SU-DHL-6 (cell line): ENCODE data around the gene HOXA1.

Experiments
- H2AFZ ChIP-seq: fragments of 200-600 bp; sonication (generic); 2 replicates; pipeline ENCODE4 v1.6.1; 2014; ENCODE audit warnings: low read depth, mild to moderate bottlenecking, moderate library complexity, mixed read lengths, antibody characterized with exemption, low read length; ENCODE audit not compliant: severe bottlenecking
- H3F3A ChIP-seq: fragments of 200-600 bp; shearing (Covaris generic); 2 replicates; pipeline ENCODE4 v1.6.0; 2016; ENCODE audit warnings: antibody characterized with exemption, mild to moderate bottlenecking; ENCODE audit not compliant: insufficient read depth
- H3K27ac ChIP-seq: fragments of 200-600 bp; sonication (generic); 2 replicates; pipeline ENCODE4 v1.5.1; 2016; ENCODE audit warnings: low read depth, mild to moderate bottlenecking, low read length, moderate library complexity, mixed read lengths
- H3K27me3 ChIP-seq: fragments of 200-600 bp; sonication (generic), shearing (Covaris generic); 2 replicates; pipeline ENCODE4 v1.6.0; 2014; ENCODE audit warnings: mild to moderate bottlenecking, low read length
- H3K36me3 ChIP-seq: fragments of 200-600 bp; sonication (generic); 2 replicates; pipeline ENCODE4 v1.6.1; 2014; ENCODE audit warnings: mild to moderate bottlenecking, low read length, mixed read lengths
- H3K4me2 ChIP-seq: fragments of 300-600, 200-600 bp; shearing (Covaris generic), sonication (generic); 2 replicates; pipeline ENCODE4 v1.6.0; 2014; ENCODE audit warnings: low read length, low read depth, mild to moderate bottlenecking; ENCODE audit not compliant: poor library complexity, severe bottlenecking
- H3K4me3 ChIP-seq: fragments of 200-600 bp; sonication (generic); 2 replicates; pipeline ENCODE4 v1.5.1; 2014; ENCODE audit warnings: antibody characterized with exemption, low read length, mild to moderate bottlenecking, mixed read lengths; ENCODE audit not compliant: insufficient read depth, poor library complexity, severe bottlenecking
- H3K79me2 ChIP-seq: fragments of 200-600 bp; sonication (generic); 2 replicates; pipeline ENCODE4 v1.6.1; 2014; ENCODE audit warnings: mild to moderate bottlenecking, low read length, moderate library complexity; ENCODE audit not compliant: insufficient read depth
- H3K9ac ChIP-seq: fragments of 200-600 bp; sonication (generic); 2 replicates; pipeline ENCODE4 v1.7.0; 2014; ENCODE audit warnings: mild to moderate bottlenecking, low read length
- H3K9me2 ChIP-seq: fragments of 200-600 bp; sonication (generic); replicated peaks from 2 replicates; pipeline ENCODE4 v1.6.1; 2014; ENCODE audit warnings: low read length; ENCODE audit not compliant: insufficient read depth
- H3K9me3 ChIP-seq: fragments of 200-600 bp; sonication (generic); 2 replicates; pipeline ENCODE4 v1.6.1; 2014; ENCODE audit warnings: low read length, mixed read lengths; ENCODE audit not compliant: insufficient read depth
- H4K20me1 ChIP-seq: fragments of 200-600 bp; sonication (generic); 2 replicates; pipeline ENCODE4 v1.6.1; 2014; ENCODE audit warnings: low read depth, mild to moderate bottlenecking, antibody characterized with exemption, low read length, moderate library complexity, mixed read lengths
- EZH2phosphoT487 ChIP-seq: fragments of 200-600 bp; sonication (generic), shearing (Covaris generic); conservative IDR thresholded peaks from 2 replicates; pipeline ENCODE4 v1.6.1; 2018; ENCODE audit warnings: mild to moderate bottlenecking, antibody characterized with exemption, low read length, moderate library complexity, mixed read lengths
- TF ChIP-seq, protein P1 (sequence below): fragments of 200-600 bp; sonication (generic); IDR thresholded peaks from one replicate; pipeline ENCODE4 v1.5.1; 2017; ENCODE audit warnings: antibody characterized with exemption, mild to moderate bottlenecking, low read length, moderate library complexity; ENCODE audit not compliant: insufficient read depth, poor library complexity, severe bottlenecking

HOXA1 gene

GRCh38 chr7:27141923-27142579 is 46.3 kb upstream of the HOXA1 start:
- Histone ChIP-seq H2AFZ (no peak overlapping the region), H4K20me1 (no peaks in the 10 kb centered on the region), H3K27ac (no peak overlapping the region), H3K4me2 (no peak overlapping the region), H3K9me2 (no peaks in the 10 kb centered on the region), H3K36me3 (no peaks in the 10 kb centered on the region), H3K9ac (no peak overlapping the region), H3K27me3 (no peaks in the 10 kb centered on the region), H3K79me2 (no peaks in the 10 kb centered on the region), H3K4me3 (no peak overlapping the region), H3F3A (no peaks in the 10 kb centered on the region), H3K9me3 (no peaks in the 10 kb centered on the region)
- TF ChIP-seq EZH2phosphoT487 = no peak
- TF ChIP-seq, protein P1, sequence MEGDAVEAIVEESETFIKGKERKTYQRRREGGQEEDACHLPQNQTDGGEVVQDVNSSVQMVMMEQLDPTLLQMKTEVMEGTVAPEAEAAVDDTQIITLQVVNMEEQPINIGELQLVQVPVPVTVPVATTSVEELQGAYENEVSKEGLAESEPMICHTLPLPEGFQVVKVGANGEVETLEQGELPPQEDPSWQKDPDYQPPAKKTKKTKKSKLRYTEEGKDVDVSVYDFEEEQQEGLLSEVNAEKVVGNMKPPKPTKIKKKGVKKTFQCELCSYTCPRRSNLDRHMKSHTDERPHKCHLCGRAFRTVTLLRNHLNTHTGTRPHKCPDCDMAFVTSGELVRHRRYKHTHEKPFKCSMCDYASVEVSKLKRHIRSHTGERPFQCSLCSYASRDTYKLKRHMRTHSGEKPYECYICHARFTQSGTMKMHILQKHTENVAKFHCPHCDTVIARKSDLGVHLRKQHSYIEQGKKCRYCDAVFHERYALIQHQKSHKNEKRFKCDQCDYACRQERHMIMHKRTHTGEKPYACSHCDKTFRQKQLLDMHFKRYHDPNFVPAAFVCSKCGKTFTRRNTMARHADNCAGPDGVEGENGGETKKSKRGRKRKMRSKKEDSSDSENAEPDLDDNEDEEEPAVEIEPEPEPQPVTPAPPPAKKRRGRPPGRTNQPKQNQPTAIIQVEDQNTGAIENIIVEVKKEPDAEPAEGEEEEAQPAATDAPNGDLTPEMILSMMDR = no peak

DNA sequence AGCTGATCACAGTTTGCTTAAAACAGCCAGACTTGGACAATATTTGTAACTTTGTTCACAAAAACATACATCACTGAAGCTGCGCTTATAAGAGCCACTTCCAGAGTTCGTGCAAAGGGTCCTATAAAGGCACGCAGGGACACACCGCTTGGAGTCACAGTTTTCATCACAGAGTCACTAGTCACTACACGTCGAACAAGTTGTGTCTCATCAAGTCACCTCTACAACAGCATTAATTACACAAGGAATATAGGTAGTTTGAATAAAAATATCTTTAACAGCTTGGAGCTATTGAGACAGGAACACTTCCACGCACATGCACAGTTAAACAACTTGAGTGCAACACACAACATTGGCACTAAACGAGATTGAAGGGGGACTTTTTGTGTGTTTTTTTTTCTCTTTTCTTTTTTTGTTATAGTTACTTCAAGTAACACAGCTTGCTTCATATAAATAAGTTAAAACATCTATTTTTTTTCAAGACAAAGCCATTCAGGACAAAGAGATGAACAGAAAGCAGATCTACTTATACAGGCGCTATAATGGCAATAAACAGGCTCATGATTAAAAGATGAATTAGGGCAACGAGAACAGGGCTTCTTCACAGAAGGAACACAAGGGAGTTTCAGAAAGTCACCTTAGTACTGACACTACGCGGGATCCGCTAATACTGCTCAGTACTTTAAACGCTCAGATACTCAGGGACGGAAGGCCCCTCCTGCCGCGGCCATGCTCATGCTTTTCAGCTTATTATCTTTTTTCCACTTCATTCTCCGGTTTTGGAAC is 45.5 kb upstream of the HOXA1 start:
- H3F3A ChIP-seq = no peaks in the 10 kb centered on the region
- H3K9me3 ChIP-seq = no peaks in the 10 kb centered on the region
- H3K79me2 ChIP-seq = no peaks in the 10 kb centered on the region
- TF ChIP-seq EZH2phosphoT487 = no peak
- TF ChIP-seq, protein P1 = no peak
- H3K4me2 ChIP-seq = no peak overlapping the region
- no peak overlapping the region for H2AFZ ChIP-seq
- H3K36me3 ChIP-seq = no peaks in the 10 kb centered on the region
- H3K4me3 ChIP-seq = no peak overlapping the region
- no peak overlapping the region for H3K9ac ChIP-seq
- no peak overlapping the region for H3K27ac ChIP-seq
- no peaks in the 10 kb centered on the region for H3K9me2 ChIP-seq
- H4K20me1 ChIP-seq = no peaks in the 10 kb centered on the region
- H3K27me3 ChIP-seq = no peaks in the 10 kb centered on the region

DNA sequence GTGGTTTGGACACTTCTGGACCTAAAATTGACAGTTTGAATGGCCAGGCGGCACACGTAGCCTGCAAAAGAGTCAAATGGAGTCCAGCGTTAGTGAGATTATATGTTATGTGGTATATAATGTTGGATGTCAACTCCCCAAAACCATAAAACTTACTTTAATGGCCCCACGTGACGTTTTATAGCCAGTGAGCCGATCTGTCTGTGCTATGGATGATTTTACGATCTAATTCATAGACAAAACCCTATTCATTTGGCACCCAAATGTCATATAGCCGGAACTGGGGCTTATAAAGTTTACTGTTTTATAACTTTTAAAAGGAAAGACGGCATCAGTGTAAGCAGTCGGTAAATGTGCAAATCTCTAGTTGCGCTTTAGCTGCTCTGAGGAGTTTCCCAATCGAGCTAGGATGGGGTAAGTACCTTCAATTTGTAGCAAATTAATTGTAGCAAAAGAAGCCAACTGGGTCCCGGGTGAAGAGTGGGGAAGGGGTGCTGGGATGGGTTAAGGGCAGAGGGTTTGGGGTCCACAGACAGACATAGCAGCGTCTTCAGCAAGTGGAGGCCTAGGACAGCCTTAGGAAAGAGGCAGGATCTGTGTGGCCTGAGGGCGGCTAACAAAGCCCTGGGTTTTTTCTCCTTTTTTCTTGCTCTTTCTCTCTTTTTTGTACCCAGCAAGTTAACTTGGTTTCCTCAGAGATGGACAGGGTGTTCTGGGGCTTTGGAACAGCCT is 44.5 kb upstream of the HOXA1 start:
- Histone ChIP-seq H3K27ac (no peak overlapping the region), H3K9me2 (no peaks in the 10 kb centered on the region), H3K9me3 (no peaks in the 10 kb centered on the region), H3K79me2 (no peaks in the 10 kb centered on the region), H3K4me2 (no peak overlapping the region), H2AFZ (no peak overlapping the region), H3K27me3 (no peaks in the 10 kb centered on the region), H4K20me1 (no peaks in the 10 kb centered on the region), H3K9ac (no peak overlapping the region), H3K36me3 (no peaks in the 10 kb centered on the region), H3K4me3 (no peak overlapping the region), H3F3A (no peaks in the 10 kb centered on the region)
- no peak for TF ChIP-seq EZH2phosphoT487
- TF ChIP-seq, protein P1 = no peak
